ENCODE data around the gene CCDC116.

The CCDC116 gene

GRCh38 chr22:21626073-21626734, 6.4 kb upstream of the CCDC116 start:
- DNase-seq (ENCODE audit: extremely low spot score) = no peak
- POLR2A ChIA-PET = no interaction called here
- no peak for TF ChIP-seq CTCF (IDR thresholded peaks at IDR 0.05; ENCODE audit: control extremely low read depth, extremely low read depth, low read depth, missing control alignments)
- CTCF ChIA-PET = interaction anchor here (1.4 to 17.3 kb wide), 2 partner anchors 9 to 19 kb away, joined by 3 to 274 read pairs; partner anchors contain the start of gene SDF2L1

GRCh38 chr22:21626735-21627469, 5.7 kb upstream of the CCDC116 start:
- POLR2A ChIA-PET = no interaction called here
- CTCF ChIA-PET = interaction anchor here (5.3 to 17.3 kb wide), 2 partner anchors 11 to 18 kb away, joined by 58 to 274 read pairs; partner anchors contain the start of gene SDF2L1
- no peak for DNase-seq (ENCODE audit: extremely low spot score)
- TF ChIP-seq CTCF (IDR thresholded peaks at IDR 0.05; ENCODE audit: control extremely low read depth, extremely low read depth, low read depth, missing control alignments) = no peak

- no peak for DNase-seq (ENCODE audit: extremely low spot score)
- peak; percentile 21 for TF ChIP-seq CTCF (IDR thresholded peaks at IDR 0.05; ENCODE audit: control extremely low read depth, extremely low read depth, low read depth, missing control alignments)
- CTCF ChIA-PET = interaction anchor here (0.6 to 17.3 kb wide), 21 partner anchors 8 to 148 kb away, joined by 3 to 274 read pairs (median 7); partner anchors contain the start of gene SDF2L1
- POLR2A ChIA-PET = interaction anchor here (0.5 to 1.5 kb wide), 4 partner anchors 13 to 51 kb away, joined by 3 to 6 read pairs (median 4); no protein-coding TSS in a partner anchor
Observed at GRCh38 chr22:21628386-21629254, 3.9 kb upstream of the CCDC116 start.

- peak; percentile 76 for TF ChIP-seq CTCF (IDR thresholded peaks at IDR 0.05; ENCODE audit: control extremely low read depth, extremely low read depth, low read depth, missing control alignments)
- ChIA-PET CTCF (interaction anchor here (0.6 to 17.3 kb wide), 24 partner anchors 8 to 309 kb away, joined by 3 to 274 read pairs (median 5); partner anchors contain the start of gene SDF2L1), POLR2A (interaction anchor here (0.5 to 1.5 kb wide), 4 partner anchors 12 to 52 kb away, joined by 3 to 6 read pairs (median 4); no protein-coding TSS in a partner anchor)
- DNase-seq (ENCODE audit: extremely low spot score) = peak; percentile 95
Observed at GRCh38 chr22:21629255-21630149, 3.1 kb upstream of the CCDC116 start, which contains the start of gene YDJC. YDJC (minus strand) TSS chr22:21630022; CDS start chr22:21630014, 8 bp downstream.

GRCh38 chr22:21631025-21631424, 1.5 kb upstream of the CCDC116 start:
- ChIA-PET CTCF (interaction anchor here (1.1 to 17.3 kb wide), 7 partner anchors 9 to 307 kb away, joined by 3 to 274 read pairs (median 13); partner anchors contain the start of gene SDF2L1), POLR2A (no interaction called here)
- DNase-seq (ENCODE audit: extremely low spot score) = no peak
- no peak for TF ChIP-seq CTCF (IDR thresholded peaks at IDR 0.05; ENCODE audit: control extremely low read depth, extremely low read depth, low read depth, missing control alignments)
